WERI-Rb-1 (cell line): Measurements from ENCODE around the gene MAML3.

Experiments used
- DNase-seq: peaks from one replicate; pipeline ENCODE4 v3.0.0-alpha.2; 2020
- H3K27ac ChIP-seq: fragments of 250-450 bp; sonication (Bioruptor Pico); 2 replicates; pipeline ENCODE4 v1.5.1; 2020; ENCODE audit warnings: mild to moderate bottlenecking, moderate library complexity
- H3K27me3 ChIP-seq: fragments of 250-450 bp; sonication (Bioruptor Pico); 2 replicates; pipeline ENCODE4 v1.5.1; 2021; ENCODE audit warnings: mild to moderate bottlenecking, low read depth, moderate library complexity; ENCODE audit not compliant: insufficient read depth, severe bottlenecking
- H3K36me3 ChIP-seq: fragments of 250-450 bp; sonication (Bioruptor Pico); 2 replicates; pipeline ENCODE4 v1.5.1; 2020; ENCODE audit warnings: mild to moderate bottlenecking, moderate library complexity
- H3K4me3 ChIP-seq: 2 replicates; pipeline ENCODE4 v1.5.1; 2011; ENCODE audit warnings: low read depth, mild to moderate bottlenecking, control low read depth, low read length
- H3K9me3 ChIP-seq: fragments of 250-450 bp; sonication (Bioruptor Pico); 2 replicates; pipeline ENCODE4 v1.5.1; 2021; ENCODE audit warnings: mild to moderate bottlenecking, moderate library complexity; ENCODE audit not compliant: severe bottlenecking
- CTCF ChIP-seq: IDR thresholded peaks from 2 replicates; pipeline ENCODE4 v1.5.1; 2011; ENCODE audit warnings: low read depth, mild to moderate bottlenecking, control low read depth, inconsistent platforms, low read length

MAML3 gene

DNA sequence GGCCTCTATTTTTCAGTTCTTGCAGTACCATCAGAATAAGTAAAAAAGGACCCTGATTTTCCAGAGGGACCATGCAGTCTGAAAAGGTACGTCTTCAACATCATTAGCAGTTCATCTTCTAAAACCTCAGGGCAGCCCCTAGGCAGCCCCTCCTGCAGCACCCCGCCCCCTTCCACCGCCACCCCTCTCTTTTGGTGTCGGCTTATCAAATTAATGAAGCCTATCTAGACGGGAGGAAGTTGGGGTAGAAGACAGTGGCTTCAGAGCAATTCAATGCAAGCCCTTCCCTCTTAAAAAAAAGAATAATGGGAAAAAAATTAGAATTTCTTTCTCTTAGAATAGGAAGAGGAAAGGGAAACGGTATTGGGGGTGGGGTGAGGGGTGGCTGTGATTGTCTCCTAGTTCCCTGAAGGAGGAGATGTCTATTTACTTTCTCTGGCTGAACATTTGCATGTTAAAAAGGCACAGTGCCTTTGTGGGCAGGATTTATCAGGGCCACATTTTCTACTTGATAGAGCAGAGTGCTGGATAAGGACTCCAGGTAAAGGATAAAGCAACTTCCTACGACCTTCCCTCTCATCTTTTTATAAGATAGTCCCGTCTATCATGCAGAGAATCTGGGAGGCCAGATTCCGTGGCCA is 329.0 kb downstream of the MAML3 start:
- Histone ChIP-seq H3K4me3 (no peak overlapping the region), H3K27me3 (no peaks in the 10 kb centered on the region), H3K36me3 (no peaks in the 10 kb centered on the region), H3K27ac (no peak overlapping the region), H3K9me3 (no peaks in the 10 kb centered on the region)
- DNase-seq: no peak
- TF ChIP-seq CTCF: no peak

GRCh38 chr4:139823746-139824145 is 330.2 kb downstream of the MAML3 start:
- H3K4me3 ChIP-seq: no peak overlapping the region
- H3K36me3 ChIP-seq: no peaks in the 10 kb centered on the region
- H3K27ac ChIP-seq: no peak overlapping the region
- H3K27me3 ChIP-seq: no peaks in the 10 kb centered on the region
- no peaks in the 10 kb centered on the region for H3K9me3 ChIP-seq
- TF ChIP-seq CTCF: no peak
- DNase-seq: no peak

GRCh38 chr4:139823345-139823744 is 330.6 kb downstream of the MAML3 start:
- Histone ChIP-seq H3K4me3 (no peak overlapping the region), H3K27me3 (no peaks in the 10 kb centered on the region), H3K9me3 (no peaks in the 10 kb centered on the region), H3K36me3 (no peaks in the 10 kb centered on the region), H3K27ac (no peak overlapping the region)
- DNase-seq: no peak
- TF ChIP-seq CTCF: no peak

GRCh38 chr4:139822391-139822790 is 331.6 kb downstream of the MAML3 start:
- Histone ChIP-seq H3K27me3 (no peaks in the 10 kb centered on the region), H3K36me3 (no peaks in the 10 kb centered on the region), H3K9me3 (no peaks in the 10 kb centered on the region), H3K4me3 (no peak overlapping the region), H3K27ac (no peak overlapping the region)
- TF ChIP-seq CTCF: no peak
- DNase-seq: no peak

DNA sequence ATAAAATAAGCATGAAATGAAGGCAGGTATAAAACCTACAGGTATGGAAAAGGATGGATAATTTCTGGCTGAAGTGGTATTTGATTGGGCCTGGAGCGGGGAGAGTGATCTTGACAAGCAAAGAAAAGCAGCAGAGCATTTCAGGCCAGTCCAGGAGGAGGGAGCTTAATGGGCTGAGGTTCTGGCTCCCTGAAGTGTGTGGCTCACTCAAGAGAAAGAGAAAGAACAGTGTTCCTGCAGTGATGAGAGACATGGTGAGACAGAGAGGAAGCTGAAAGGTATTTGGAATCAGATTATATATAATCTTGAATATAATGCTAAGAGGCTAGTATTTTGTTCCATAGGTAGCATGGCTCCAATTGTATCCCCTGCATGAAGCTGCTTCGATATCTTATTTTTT is 334.9 kb downstream of the MAML3 start:
- Histone ChIP-seq H3K9me3 (no peaks in the 10 kb centered on the region), H3K27me3 (no peaks in the 10 kb centered on the region), H3K4me3 (no peak overlapping the region), H3K27ac (no peak overlapping the region), H3K36me3 (no peaks in the 10 kb centered on the region)
- no peak for DNase-seq
- no peak for TF ChIP-seq CTCF
